ENCODE measurements around the gene TCAIM. TPM values are rescaled to one million over a fixed set of nuclear protein-coding genes. Genes with fewer than 3 reads are reported as not detected.
"Not testable (repeated sequence)": the region's sequence is repeated elsewhere in the genome, so short reads cannot be mapped to it uniquely, and the experiment has no call there.

TCAIM gene
- polyA plus RNA-seq, 1 donor from 2014 or later, result 38.1 TPM

DNA sequence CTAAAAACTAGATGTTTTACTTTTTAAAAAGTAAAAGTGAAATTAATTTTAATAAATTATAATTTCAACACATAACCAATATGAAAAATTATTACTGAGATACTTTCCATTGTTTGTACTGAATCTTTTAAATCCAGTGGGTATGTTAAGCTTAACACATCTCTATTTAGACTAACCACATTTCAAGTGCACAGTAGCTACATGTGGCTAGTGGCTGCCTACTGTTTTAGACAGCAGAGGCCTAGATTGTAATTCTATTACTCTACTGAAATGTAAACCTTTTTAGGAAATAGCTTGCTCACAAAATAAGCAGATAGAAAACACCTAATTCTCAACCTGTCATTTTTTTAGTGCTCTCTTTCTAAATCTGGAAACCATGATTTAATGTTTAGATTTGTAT, 4.9 kb downstream of the TCAIM start:
- Histone ChIP-seq H3K27me3 (ENCODE audit: insufficient read depth, low read depth, low read length) (no peaks in the 10 kb centered on the region), H4K20me1 (ENCODE audit: insufficient read depth) (no peaks in the 10 kb centered on the region), H3F3A (ENCODE audit: insufficient read depth, low read length, poor library complexity, severe bottlenecking) (no peaks in the 10 kb centered on the region), H2AFZ (ENCODE audit: low read depth, low read length) (no peak overlapping the region), H3K9me2 (ENCODE audit: insufficient read depth, low read length) (no peaks in the 10 kb centered on the region), H3K36me3 (ENCODE audit: insufficient read depth, low read length) (no peaks in the 10 kb centered on the region), H3K9ac (ENCODE audit: low read length) (no peak overlapping the region), H3K27ac (ENCODE audit: low read length) (no peak overlapping the region), H3K4me3 (ENCODE audit: low read length) (no peak overlapping the region), H3K4me2 (ENCODE audit: low read length) (no peak overlapping the region), H3K9me3 (ENCODE audit: low read length) (no peaks in the 10 kb centered on the region), H3K79me2 (replicated peaks; ENCODE audit: insufficient read depth, low read length) (peaks cover 33% of the 10 kb centered on the region)
- TF ChIP-seq EP300 (conservative IDR thresholded peaks at IDR 0.05; ENCODE audit: poor library complexity, severe bottlenecking), result no peak
- no peak for TF ChIP-seq RAD21 (conservative IDR thresholded peaks at IDR 0.05)
- TF ChIP-seq MXI1 (conservative IDR thresholded peaks at IDR 0.05; ENCODE audit: poor library complexity, severe bottlenecking), result no peak
- TF ChIP-seq TAF1 (IDR thresholded peaks at IDR 0.05; ENCODE audit: low read depth), result no peak
- TF ChIP-seq, protein P1, sequence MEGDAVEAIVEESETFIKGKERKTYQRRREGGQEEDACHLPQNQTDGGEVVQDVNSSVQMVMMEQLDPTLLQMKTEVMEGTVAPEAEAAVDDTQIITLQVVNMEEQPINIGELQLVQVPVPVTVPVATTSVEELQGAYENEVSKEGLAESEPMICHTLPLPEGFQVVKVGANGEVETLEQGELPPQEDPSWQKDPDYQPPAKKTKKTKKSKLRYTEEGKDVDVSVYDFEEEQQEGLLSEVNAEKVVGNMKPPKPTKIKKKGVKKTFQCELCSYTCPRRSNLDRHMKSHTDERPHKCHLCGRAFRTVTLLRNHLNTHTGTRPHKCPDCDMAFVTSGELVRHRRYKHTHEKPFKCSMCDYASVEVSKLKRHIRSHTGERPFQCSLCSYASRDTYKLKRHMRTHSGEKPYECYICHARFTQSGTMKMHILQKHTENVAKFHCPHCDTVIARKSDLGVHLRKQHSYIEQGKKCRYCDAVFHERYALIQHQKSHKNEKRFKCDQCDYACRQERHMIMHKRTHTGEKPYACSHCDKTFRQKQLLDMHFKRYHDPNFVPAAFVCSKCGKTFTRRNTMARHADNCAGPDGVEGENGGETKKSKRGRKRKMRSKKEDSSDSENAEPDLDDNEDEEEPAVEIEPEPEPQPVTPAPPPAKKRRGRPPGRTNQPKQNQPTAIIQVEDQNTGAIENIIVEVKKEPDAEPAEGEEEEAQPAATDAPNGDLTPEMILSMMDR (IDR thresholded peaks at IDR 0.05; ENCODE audit: poor library complexity, severe bottlenecking), result no peak
- TF ChIP-seq, protein P2, sequence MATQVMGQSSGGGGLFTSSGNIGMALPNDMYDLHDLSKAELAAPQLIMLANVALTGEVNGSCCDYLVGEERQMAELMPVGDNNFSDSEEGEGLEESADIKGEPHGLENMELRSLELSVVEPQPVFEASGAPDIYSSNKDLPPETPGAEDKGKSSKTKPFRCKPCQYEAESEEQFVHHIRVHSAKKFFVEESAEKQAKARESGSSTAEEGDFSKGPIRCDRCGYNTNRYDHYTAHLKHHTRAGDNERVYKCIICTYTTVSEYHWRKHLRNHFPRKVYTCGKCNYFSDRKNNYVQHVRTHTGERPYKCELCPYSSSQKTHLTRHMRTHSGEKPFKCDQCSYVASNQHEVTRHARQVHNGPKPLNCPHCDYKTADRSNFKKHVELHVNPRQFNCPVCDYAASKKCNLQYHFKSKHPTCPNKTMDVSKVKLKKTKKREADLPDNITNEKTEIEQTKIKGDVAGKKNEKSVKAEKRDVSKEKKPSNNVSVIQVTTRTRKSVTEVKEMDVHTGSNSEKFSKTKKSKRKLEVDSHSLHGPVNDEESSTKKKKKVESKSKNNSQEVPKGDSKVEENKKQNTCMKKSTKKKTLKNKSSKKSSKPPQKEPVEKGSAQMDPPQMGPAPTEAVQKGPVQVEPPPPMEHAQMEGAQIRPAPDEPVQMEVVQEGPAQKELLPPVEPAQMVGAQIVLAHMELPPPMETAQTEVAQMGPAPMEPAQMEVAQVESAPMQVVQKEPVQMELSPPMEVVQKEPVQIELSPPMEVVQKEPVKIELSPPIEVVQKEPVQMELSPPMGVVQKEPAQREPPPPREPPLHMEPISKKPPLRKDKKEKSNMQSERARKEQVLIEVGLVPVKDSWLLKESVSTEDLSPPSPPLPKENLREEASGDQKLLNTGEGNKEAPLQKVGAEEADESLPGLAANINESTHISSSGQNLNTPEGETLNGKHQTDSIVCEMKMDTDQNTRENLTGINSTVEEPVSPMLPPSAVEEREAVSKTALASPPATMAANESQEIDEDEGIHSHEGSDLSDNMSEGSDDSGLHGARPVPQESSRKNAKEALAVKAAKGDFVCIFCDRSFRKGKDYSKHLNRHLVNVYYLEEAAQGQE (IDR thresholded peaks at IDR 0.05; ENCODE audit: borderline replicate concordance), result no peak
- TF ChIP-seq SMC3 (conservative IDR thresholded peaks at IDR 0.05; ENCODE audit: poor library complexity), result no peak
- no peak for TF ChIP-seq EZH2 (IDR thresholded peaks at IDR 0.05; ENCODE audit: borderline replicate concordance, insufficient read depth, low read length, poor library complexity, severe bottlenecking)
- no peak for TF ChIP-seq POLR2AphosphoS5 (IDR thresholded peaks at IDR 0.05)

DNA sequence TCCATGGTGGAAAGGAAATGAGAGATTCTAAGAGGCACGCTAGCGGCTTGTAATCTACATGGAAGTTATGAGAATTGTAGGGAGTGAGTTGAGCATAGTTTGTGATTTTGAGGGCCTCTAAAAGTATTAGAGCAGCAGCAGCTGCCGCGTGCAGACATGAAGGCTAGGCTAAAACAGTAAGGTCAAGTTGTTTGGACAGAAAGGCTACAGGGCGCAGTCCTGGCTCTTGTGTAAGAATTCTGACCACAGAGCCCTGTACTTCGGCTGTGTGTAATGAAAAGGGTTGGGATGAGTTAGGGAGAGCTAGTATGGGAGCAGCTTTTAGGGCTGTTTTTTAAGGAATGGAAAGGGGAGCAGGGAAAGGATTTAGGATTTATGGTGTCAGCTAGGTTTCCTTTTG, 8.0 kb downstream of the TCAIM start:
- H3K27ac ChIP-seq (ENCODE audit: low read length); H4K20me1 ChIP-seq (ENCODE audit: insufficient read depth); H3K9me2 ChIP-seq (ENCODE audit: insufficient read depth, low read length); H3K27me3 ChIP-seq (ENCODE audit: insufficient read depth, low read depth, low read length); H3K36me3 ChIP-seq (ENCODE audit: insufficient read depth, low read length); H2AFZ ChIP-seq (ENCODE audit: low read depth, low read length); H3F3A ChIP-seq (ENCODE audit: insufficient read depth, low read length, poor library complexity, severe bottlenecking); H3K4me3 ChIP-seq (ENCODE audit: low read length); H3K79me2 ChIP-seq (replicated peaks; ENCODE audit: insufficient read depth, low read length); H3K9me3 ChIP-seq (ENCODE audit: low read length); H3K9ac ChIP-seq (ENCODE audit: low read length); H3K4me2 ChIP-seq (ENCODE audit: low read length): not testable (repeated sequence)

GRCh38 chr3:44348993-44349392, 10.4 kb downstream of the TCAIM start:
- H3K9ac ChIP-seq (ENCODE audit: low read length), result no peak overlapping the region
- H3K27ac ChIP-seq (ENCODE audit: low read length), result no peak overlapping the region
- no peak for TF ChIP-seq SMC3 (conservative IDR thresholded peaks at IDR 0.05; ENCODE audit: poor library complexity)
- TF ChIP-seq EP300 (conservative IDR thresholded peaks at IDR 0.05; ENCODE audit: poor library complexity, severe bottlenecking), result no peak
- no peak for TF ChIP-seq TAF1 (IDR thresholded peaks at IDR 0.05; ENCODE audit: low read depth)
- TF ChIP-seq, protein P1 (IDR thresholded peaks at IDR 0.05; ENCODE audit: poor library complexity, severe bottlenecking), result no peak
- TF ChIP-seq EZH2 (IDR thresholded peaks at IDR 0.05; ENCODE audit: borderline replicate concordance, insufficient read depth, low read length, poor library complexity, severe bottlenecking), result no peak
- TF ChIP-seq POLR2AphosphoS5 (IDR thresholded peaks at IDR 0.05), result no peak
- no peak for TF ChIP-seq MXI1 (conservative IDR thresholded peaks at IDR 0.05; ENCODE audit: poor library complexity, severe bottlenecking)
- TF ChIP-seq, protein P2 (IDR thresholded peaks at IDR 0.05; ENCODE audit: borderline replicate concordance), result no peak
- no peak for TF ChIP-seq RAD21 (conservative IDR thresholded peaks at IDR 0.05)
- no peaks in the 10 kb centered on the region for H4K20me1 ChIP-seq (ENCODE audit: insufficient read depth)
- H3F3A ChIP-seq (ENCODE audit: insufficient read depth, low read length, poor library complexity, severe bottlenecking), result no peaks in the 10 kb centered on the region
- H3K36me3 ChIP-seq (ENCODE audit: insufficient read depth, low read length), result no peaks in the 10 kb centered on the region
- no peaks in the 10 kb centered on the region for H3K27me3 ChIP-seq (ENCODE audit: insufficient read depth, low read depth, low read length)
- no peak overlapping the region for H2AFZ ChIP-seq (ENCODE audit: low read depth, low read length)
- no peaks in the 10 kb centered on the region for H3K9me2 ChIP-seq (ENCODE audit: insufficient read depth, low read length)
- peaks cover 9% of the 10 kb centered on the region for H3K79me2 ChIP-seq (replicated peaks; ENCODE audit: insufficient read depth, low read length)
- no peak overlapping the region for H3K4me3 ChIP-seq (ENCODE audit: low read length)
- H3K4me2 ChIP-seq (ENCODE audit: low read length), result no peak overlapping the region
- H3K9me3 ChIP-seq (ENCODE audit: low read length), result no peaks in the 10 kb centered on the region

All from neural cell (in vitro differentiated cells).